Body of pancreas (tissue), 4 donors: ENCODE data around the gene DTNB.

ENCODE experiments used
- CTCF ChIP-seq, 7 experiments: fragments of 450-650 bp in 4 of 7; fragments of 200-600 bp in 3 of 7; sonication (generic) in 3 of 7; IDR thresholded peaks; one replicate each; pipeline ENCODE4 v1.5.1; 2016 to 2019; ENCODE audit warnings: antibody characterized with exemption in 7 of 7
- POLR2A ChIP-seq, 3 donors: fragments of 450-650 bp; IDR thresholded peaks; one replicate each; pipeline ENCODE4 v1.6.1; 2016; ENCODE audit warnings: antibody characterized with exemption in 3 of 3, mild to moderate bottlenecking in 2 of 3

GRCh38 chr2:25473758-25474340 is 199.5 kb downstream of the DTNB start:
- TF ChIP-seq CTCF (IDR thresholded peaks at IDR 0.05) (no peak), POLR2A (IDR thresholded peaks at IDR 0.05) (no peak)
